HG03354 (cell line): Measurements from ENCODE around the gene HECW1.
"Not testable (repeated sequence)": the region's sequence is repeated elsewhere in the genome, so short reads cannot be mapped to it uniquely, and the experiment has no call there.

Experiments
- ATAC-seq: cut with Tn5 transposase; IDR thresholded peaks from one replicate; pipeline ENCODE4 v1.9.1; 2021; ENCODE audit warnings: mild to moderate bottlenecking; ENCODE audit not compliant: unreplicated experiment, poor library complexity, severe bottlenecking

Gene HECW1

DNA sequence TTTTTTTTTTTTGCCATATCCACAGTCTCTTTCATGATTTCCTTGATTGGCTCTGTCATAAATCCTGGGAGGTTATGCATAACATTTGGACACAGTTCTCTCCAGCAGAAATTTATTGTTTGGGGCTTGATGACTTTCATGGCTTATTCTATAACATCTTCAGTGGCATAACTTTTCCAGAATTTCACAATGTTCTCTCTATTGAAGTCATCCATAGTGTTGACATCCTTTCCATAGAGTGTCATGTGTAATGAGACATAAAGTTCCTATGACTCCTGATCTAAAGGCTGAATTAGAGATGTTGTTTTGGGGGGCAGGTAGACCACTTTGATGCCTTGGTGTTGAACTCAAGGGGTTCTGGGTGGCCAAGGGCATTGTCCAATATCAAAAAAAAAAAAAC lies 433.8 kb downstream of the HECW1 start:
- no peak for ATAC-seq

DNA sequence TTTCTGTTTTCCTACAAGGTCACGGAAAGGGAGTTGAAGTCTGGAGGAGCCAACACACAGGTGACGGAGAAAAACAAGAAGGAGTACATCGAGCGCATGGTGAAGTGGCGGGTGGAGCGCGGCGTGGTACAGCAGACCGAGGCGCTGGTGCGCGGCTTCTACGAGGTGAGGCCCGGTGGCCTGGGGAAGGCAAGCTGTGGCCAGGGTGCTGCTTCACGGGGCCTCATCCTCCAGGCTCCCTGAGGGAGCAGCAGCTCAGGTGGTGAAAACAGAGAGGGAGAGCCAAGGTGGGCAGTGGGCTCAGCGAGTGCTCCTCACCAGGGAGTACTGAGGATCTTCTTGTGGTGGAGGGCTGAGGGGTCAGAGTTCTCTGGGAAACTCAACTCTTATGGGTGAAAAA lies 438.0 kb downstream of the HECW1 start:
- ATAC-seq: no peak

DNA sequence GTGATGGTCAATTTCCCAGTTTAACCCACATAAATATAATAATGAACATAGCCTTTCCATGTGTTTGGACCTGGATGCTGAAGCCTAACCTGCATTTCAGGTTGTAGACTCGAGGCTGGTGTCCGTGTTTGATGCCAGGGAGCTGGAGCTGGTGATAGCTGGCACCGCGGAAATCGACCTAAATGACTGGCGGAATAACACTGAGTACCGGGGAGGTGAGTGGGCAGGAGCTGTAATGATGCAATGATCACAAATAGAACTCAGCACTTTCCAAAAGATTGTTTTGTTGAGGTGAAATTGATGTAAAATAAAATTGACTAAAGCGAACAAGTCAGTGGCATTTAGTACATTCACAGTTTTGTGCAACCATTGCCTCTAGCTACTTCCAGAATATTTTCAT lies 439.7 kb downstream of the HECW1 start:
- ATAC-seq: no peak

DNA sequence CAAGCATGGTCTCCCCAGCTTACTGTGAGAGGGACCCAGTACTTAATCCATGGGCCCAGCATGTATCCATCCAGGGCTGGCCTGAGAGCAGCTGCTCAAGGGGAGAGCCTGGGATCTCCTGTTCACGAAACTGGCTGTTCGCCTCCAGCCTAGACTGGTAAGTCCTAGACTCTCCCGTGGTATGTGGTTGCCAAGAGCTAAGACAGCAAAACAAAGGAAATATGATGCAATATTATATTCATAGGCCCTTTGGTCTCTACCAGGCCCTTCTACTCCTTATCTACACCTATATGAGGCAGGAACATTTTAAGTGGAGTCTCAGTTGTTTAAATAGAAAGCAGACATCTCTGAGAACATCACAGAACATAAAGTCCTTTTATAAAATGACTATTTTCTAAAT lies 441.6 kb downstream of the HECW1 start:
- no peak for ATAC-seq

DNA sequence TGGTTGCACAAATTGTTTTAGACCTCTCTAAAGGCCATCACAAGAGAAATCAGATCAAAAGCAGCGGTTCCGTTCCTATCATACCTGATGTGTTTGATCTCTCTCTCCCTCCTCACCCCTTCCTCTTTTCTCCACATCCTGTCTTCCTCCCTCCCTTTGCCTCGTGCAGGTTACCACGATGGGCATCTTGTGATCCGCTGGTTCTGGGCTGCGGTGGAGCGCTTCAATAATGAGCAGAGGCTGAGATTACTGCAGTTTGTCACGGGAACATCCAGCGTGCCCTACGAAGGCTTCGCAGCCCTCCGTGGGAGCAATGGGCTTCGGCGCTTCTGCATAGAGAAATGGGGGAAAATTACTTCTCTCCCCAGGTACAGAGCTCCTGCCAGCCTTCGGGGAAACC lies 442.0 kb downstream of the HECW1 start:
- no peak for ATAC-seq

DNA sequence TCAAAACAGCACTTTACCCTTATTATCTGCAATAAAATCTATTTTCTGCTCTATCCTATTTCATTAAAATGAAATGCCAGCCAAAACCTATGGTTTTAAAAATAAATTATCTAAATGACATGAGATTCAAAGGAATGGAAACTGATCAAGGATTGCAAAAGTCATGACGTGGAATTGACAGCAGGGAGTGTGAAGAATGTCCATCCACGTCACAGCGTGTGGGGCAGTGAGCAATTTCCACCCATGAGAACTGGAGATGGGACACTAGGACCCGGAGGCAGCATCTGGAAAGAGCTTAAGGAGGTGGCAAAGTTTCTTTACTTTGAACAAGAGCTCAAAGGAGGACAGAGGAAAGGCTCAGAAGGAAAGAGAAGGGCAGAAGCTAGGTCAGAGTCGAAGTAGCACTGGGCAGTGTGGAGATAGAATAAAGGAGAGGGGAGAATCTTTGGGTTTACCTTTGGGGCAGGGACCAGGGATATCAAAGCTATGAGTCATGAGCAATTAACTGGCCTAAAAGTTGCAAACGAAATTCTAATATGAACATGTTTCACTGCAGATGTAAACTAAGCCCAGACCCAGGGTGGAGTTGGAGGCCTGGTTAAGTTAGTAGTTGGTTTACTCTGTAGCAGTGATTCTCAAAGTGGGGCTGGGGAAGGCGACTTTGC lies 445.5 kb downstream of the HECW1 start:
- no peak for ATAC-seq

DNA sequence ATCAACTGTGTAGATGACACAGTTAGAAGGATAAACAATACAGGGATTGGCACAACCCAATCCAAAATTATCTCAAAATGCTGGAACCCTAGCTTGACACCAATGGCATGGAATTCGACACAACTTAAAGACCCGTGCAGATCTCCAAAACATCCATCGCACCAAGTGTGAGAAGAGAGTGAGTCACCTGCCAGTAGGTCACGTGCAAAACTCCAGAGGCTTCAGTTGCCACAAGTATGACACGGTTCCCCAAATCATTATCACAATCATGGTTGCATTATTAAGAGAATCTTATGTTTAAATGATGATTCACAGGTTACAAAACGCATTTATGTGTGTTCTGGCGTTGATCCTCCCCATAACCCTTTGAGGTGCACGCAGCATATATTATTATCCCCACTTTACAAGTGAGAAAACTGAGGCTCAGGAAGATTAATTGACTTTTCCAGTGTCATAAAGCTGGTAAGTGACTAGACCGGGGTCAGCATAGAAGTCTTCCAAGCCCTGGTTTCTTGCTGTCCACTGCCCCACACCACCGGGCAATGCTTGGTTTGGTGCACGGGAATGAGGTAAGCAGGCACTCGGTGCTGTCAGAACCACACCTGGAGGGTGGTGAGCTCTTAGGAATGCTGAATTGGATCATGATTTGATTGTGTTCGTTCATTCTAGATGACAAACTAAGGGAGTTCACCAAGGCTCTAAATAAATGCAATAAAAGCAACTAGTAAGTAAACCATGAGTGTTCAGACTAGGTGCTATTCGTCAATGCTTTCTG lies 446.9 kb downstream of the HECW1 start:
- ATAC-seq: no peak

DNA sequence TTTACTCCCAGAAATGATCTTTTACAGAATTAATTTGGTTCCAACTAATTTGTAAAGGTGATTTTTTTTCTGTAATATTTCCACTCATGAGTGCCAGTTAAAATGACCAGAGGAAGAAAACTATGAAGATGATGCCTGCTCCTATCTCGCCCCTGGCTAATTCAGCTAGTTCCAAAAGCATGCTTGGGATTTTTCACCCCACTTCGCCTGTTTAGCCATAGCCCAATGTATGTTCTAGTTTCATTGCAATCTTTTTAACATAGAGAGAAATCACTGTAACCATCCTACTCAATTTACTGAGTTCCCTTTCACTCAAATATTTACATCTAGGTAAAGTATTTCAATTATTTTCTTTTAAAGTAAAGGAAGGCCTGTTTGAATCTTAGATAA lies 447.5 kb downstream of the HECW1 start:
- no peak for ATAC-seq

DNA sequence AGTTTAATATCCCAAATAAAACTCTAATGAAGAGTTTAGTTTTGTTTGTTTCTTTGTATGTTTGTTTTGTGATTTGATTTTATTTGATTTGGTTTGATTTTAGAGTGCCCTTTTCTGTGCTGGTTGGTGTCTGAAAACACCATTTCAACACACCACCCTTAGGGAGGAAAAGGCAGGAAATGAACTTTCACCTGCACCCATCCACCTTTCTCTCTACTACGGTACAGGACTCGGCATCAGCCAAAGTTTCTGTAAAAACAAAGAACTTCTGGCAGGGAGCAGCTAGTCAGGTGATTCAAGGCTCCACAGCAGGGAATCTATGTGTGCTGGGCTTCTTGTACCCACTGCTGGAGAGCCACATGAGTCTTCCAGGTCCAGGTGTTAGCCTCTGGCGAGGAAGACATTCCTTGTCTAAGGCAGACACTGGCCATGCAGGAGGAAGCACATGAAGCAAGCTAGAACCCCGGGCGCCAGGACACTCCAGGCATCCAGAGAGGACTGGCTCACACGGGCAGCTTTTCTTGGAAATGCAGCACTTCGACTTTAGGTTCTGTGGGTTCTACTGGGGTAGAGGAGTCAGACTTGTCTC lies 448.4 kb downstream of the HECW1 start:
- ATAC-seq: no peak

DNA sequence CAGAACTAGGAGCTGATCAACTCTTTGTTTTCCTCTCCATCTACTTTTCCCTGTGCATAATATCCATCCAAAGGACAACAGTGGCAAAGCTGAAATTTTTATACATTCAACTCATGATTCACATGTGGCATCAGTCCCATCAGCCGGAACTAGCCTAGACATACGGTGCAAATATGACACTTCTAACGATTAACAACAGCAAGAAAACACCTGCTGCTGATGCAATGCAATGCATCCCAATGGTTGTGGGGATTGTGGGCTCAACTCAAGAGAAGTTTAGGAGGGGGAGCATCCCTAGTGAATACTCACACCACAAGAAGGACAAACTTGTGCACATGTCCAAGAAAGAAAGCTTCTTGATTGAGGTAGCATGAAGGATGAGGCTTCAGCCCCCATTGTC lies 449.9 kb downstream of the HECW1 start:
- no peak for ATAC-seq

DNA sequence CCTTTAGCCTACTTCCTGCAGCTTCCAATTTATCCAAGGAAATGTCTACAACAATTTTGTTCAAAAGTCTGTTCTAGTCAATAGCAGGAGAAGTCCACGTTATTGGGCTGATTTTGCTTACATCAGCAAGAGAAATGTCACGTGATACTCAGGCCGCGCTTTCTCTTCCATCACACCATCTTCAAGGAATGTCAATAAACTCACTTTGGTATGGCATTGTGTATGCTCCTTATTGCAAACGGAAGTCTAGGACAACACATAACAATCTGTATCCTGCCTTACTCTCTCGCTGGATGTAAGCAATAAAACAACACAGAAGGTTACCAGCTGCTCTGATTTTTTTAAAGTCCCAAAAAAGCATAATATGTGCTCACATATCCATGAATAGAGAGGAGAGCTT lies 453.3 kb downstream of the HECW1 start:
- no peak for ATAC-seq

DNA sequence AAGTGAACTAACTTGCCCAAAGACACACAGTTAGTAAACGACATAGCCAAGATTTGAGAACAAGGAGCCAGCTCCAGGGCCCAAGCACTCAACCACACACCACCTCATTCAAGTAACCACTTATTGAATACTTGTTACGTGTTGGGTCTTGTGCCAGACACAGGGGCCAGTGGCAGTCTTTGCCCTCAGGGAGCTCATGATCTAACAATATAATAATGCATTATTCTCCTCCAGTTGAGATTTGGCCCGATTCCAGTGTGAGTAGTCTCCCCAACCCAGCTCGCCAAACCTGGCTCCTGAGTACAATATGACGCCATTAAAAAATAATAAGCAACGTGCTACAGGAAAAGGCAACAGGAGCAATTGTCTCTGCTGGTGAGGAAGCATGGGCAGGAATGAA lies 456.1 kb downstream of the HECW1 start:
- no peak for ATAC-seq

DNA sequence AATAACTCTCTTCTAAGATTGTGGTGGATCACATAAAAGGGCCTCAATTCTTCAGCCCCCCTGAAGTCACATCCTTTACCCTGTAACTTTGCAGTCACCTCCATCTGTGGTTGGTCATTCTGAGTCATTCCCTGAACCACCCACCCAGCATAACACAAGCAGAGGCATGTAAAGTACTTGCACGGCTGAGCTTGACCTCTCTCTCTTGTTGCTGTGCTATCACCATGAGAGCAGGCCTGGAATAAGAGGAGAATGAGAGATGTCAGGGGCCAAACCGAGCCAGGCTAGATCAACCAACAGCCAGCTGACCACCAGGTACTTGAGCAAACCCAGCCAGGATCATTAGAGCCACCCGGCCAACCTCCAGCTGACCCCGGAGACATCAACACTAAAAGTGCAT lies 457.0 kb downstream of the HECW1 start:
- ATAC-seq: peak; percentile 80

DNA sequence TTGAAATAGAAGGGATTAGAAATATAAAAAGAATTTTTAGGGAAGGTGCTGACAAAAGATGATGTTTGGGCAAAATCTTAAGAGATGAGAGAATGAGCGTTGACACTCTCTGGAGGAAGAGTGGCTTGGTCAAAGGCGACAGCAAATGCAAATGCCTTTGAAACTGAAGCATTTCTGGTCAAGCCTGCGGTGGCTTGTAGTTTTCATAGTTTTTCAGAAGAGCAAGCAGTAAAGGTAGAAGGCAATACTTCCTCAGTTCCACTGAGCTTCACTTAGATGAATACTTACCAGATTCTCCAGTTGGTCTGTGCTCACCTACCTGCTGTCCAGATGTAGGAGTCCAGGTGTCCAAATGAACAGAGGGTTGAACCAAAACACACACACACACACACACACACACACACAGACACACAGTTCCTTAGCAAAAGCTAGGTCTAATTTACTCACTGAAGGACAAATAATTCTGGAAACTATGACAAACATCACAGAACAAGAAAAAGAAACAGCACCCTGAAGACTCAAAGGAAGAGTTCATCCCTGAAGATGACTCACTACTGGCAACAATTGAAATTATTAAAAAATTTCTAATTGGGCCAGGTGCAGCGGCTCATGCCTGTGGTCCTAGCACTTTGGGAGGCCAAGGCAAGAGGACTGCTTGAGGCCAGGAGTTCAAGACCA lies 458.4 kb downstream of the HECW1 start:
- peak; percentile 57 for ATAC-seq

DNA sequence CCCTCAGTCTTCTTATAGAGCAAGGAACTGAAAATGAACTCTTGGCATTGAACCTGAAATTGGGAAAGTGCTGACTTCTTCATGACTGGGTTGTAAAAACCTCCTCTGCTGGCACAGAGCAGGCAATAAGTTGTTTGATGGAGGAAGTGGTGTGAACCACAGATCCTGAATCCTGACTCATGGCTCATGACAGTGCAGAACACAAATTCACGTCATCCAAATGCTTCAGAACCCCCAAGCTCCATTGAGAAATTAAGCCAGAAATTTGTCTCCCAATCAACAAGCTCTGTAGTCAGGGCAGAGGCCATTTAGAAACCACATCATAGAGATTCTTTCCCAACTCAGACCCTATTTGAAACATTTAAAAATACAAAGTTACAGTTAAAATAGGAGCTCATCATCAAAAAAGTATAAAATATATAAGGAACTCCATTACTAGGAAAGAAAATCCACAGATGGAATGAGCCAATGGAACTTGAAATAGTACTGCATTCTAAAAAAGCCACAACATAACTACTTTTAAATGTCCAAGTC lies 460.1 kb downstream of the HECW1 start:
- ATAC-seq: peak; percentile 46

DNA sequence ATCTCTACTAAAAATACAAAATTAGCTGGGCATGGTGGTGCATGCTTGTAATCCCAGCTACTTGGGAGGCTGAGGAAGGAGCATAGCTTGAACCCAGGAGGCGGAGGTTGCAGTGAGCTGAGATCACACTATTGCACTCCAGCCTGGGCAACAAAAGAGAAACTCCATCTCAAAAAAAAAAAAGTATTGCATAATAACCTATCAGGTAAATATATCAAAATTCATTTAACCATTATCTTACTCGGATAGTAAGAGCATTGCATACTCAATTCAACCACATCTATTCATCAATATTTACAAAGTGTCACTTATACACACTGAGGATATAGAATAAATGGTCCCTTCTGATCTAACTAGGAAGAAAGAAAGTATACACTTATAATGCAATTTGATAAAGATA lies 461.4 kb downstream of the HECW1 start:
- ATAC-seq: not testable (repeated sequence)

DNA sequence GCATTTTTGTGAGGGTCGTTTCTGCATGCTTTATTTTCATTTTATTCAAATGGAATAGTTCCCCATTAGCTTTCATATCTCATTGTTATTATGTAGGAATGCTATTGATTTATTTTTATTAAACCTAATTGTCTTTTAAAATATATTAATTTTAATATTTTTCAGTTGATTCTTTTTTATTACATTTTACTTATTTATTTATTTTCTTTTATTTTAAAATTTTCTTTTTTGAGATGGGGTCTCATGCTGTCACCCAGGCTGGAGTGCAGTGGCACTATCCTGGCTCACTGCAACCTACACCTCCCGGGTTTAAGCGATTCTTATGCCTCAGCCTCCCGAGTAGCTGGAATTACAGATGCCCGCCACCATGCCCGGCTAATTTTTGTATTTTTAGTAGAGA lies 463.1 kb downstream of the HECW1 start:
- no peak for ATAC-seq

DNA sequence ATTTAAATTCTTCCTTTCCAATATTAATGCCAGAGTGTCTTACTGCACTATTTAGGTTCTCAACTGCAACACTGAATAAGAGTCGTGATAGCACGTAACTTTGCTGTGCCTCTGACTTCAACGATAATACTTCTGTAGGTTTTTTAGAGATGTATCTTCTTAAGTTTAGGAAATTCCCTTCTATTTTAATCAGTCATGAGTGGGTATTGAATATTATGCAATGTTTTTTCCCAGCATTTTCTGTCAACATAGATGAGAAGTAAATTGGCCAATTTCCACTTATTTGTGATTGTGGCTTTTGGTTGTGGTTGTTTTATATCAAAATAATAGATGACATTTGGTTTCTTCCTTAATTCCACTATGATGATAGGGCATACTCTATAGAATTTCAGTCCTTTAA lies 463.8 kb downstream of the HECW1 start:
- no peak for ATAC-seq

DNA sequence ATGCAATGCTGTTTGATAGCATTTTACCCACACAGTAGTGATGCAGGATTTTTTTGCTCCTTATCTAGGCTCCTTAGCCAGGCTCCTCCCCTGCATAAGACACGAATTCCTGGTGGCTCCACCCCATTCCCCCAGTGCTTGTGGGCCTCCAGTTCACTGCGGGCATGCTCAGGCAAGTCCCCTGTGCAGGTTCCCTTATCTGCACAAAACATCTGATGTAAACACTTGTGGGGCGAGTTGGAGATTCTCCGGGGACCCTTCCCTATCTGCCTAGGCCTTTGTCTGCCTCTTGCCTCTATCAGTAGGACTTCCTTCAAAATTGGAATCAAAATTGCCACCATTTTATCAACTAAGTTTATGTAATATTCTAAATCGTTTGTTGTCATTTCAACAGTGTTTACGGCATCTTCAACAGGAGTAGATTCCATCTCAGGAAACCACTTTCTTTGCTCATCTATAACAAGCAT lies 465.1 kb downstream of the HECW1 start:
- no peak for ATAC-seq
